Panc1 (cell line): ENCODE results near the gene CLMP. TPM values are rescaled to one million over a fixed set of nuclear protein-coding genes. Genes with fewer than 3 reads are reported as not detected.
"Not testable (repeated sequence)": the region's sequence is repeated elsewhere in the genome, so short reads cannot be mapped to it uniquely, and the experiment has no call there.

Experiments
- ATAC-seq: fragments of 200-7000 bp; cut with Tn5 transposase; 2 replicates; pipeline ENCODE4 v1.9.1; 2020; ENCODE audit warnings: mild to moderate bottlenecking, moderate library complexity
- BruUV-seq: library from RNA; stranded (reverse); fragments of 400-500 nt; replicated peaks from 2 replicates; lab custom pipeline; 2021; lab: Mats Ljungman, UMichigan
- CTCF ChIA-PET: fragments of 300-600 bp; sonication (Branson Sonifier 250); formaldehyde crosslinking; loops from one replicate; lab custom pipeline; 2022; ENCODE audit warnings: antibody characterized with exemption; lab: Charles Lee
- POLR2A ChIA-PET: fragments of 300-600 bp; sonication (Branson Sonifier 250); formaldehyde crosslinking; loops from one replicate; lab custom pipeline; 2022; ENCODE audit warnings: antibody characterized with exemption; lab: Charles Lee
- DNase-seq: peaks from one replicate; pipeline ENCODE4 v3.0.0-alpha.2; 2010; ENCODE audit warnings: low read depth, low spot score
- H3K27ac ChIP-seq: 2 replicates; pipeline ENCODE4 v1.5.1; 2011; ENCODE audit warnings: mild to moderate bottlenecking, low read length, inconsistent platforms
- H3K27me3 ChIP-seq: fragments of 200-500 bp; sonication (Bioruptor generic); 2 replicates; pipeline ENCODE4 v1.6.0; 2014; ENCODE audit warnings: low read length, inconsistent platforms; ENCODE audit not compliant: control insufficient read depth, insufficient read depth
- H3K36me3 ChIP-seq: fragments of 200-500 bp; sonication (Bioruptor generic); 2 replicates; pipeline ENCODE4 v1.5.1; 2014; ENCODE audit warnings: inconsistent platforms, mild to moderate bottlenecking, low read length, moderate library complexity; ENCODE audit not compliant: control insufficient read depth, insufficient read depth
- H3K4me1 ChIP-seq: 2 replicates; pipeline ENCODE4 v1.5.1; 2011; ENCODE audit warnings: inconsistent platforms, mild to moderate bottlenecking, low read length, moderate library complexity; ENCODE audit not compliant: control insufficient read depth, insufficient read depth
- H3K4me3 ChIP-seq, 2 experiments: 2 replicates each; pipeline ENCODE4 v1.5.1; 2011 to 2012; ENCODE audit warnings: low read depth in 2 of 2, low read length in 2 of 2, mild to moderate bottlenecking in 2 of 2, inconsistent platforms in 1 of 2, moderate library complexity in 1 of 2
- H3K9me3 ChIP-seq: fragments of 200-500 bp; sonication (Bioruptor generic); 2 replicates; pipeline ENCODE4 v1.5.1; 2014; ENCODE audit warnings: low read depth, mild to moderate bottlenecking, inconsistent platforms, low read length, moderate library complexity; ENCODE audit not compliant: control insufficient read depth, insufficient read depth
- POLR2AphosphoS5 ChIP-seq: IDR thresholded peaks from 2 replicates; pipeline ENCODE4 v1.6.1; 2012; ENCODE audit warnings: mild to moderate bottlenecking, low read depth, low read length, moderate library complexity
- REST ChIP-seq, 2 experiments: IDR thresholded peaks; 2 replicates each; pipeline ENCODE4 v1.6.1; 2011 to 2012; ENCODE audit warnings: low read depth in 2 of 2, control low read depth in 1 of 2, low read length in 1 of 2, mild to moderate bottlenecking in 1 of 2, moderate library complexity in 1 of 2; ENCODE audit not compliant: insufficient read depth in 1 of 2
- SIN3A ChIP-seq: IDR thresholded peaks from 2 replicates; pipeline ENCODE4 v1.6.1; 2012; ENCODE audit warnings: low read depth, mild to moderate bottlenecking, low read length, moderate library complexity, borderline replicate concordance; ENCODE audit not compliant: insufficient read depth
- TCF7L2 ChIP-seq: IDR thresholded peaks from 2 replicates; pipeline ENCODE4 v1.6.1; 2011; ENCODE audit warnings: mild to moderate bottlenecking, low read depth, low read length, inconsistent platforms
- in situ Hi-C: cut with HindIII; loops from 2 replicates; pipeline ENCODE4 v1.10.0; 2016; ENCODE audit warnings: low sequenced_read_pairs, low pct_unique_long_range_greater_than_20kb
- intact Hi-C: fragments of 100-400 bp; cut with micrococcal nuclease; formaldehyde crosslinking; loops from one replicate; pipeline ENCODE4 v1.10.0; 2022; ENCODE audit not compliant: unreplicated experiment
- total RNA-seq: library from RNA; stranded (reverse); gene quantifications from one replicate; pipeline ENCODE4 v1.2.1, GENCODE V29; 2021; ENCODE audit not compliant: unreplicated experiment
- TF ChIP-seq, protein P1 (sequence below): fragments of 450-650 bp; IDR thresholded peaks from 2 replicates; pipeline ENCODE4 v1.5.1; 2017; ENCODE audit warnings: mild to moderate bottlenecking

CLMP gene
- total RNA-seq, 1 experiment from 2014 or later: 1.5 TPM

- no peak overlapping the region for H3K4me3 ChIP-seq
- no peaks in the 10 kb centered on the region for H3K4me1 ChIP-seq
- H3K36me3 ChIP-seq: no peaks in the 10 kb centered on the region
- intact Hi-C loops: no loop called here
- H3K27ac ChIP-seq: no peak overlapping the region
- BruUV-seq: no TSS peak
- TF ChIP-seq POLR2AphosphoS5 (no peak), REST (IDR thresholded peaks at IDR 0.05; ENCODE audit: insufficient read depth in 1 of 2, low read depth in 2 of 2, low read length in 1 of 2) (no peak), SIN3A (no peak)
- TF ChIP-seq, protein P1, sequence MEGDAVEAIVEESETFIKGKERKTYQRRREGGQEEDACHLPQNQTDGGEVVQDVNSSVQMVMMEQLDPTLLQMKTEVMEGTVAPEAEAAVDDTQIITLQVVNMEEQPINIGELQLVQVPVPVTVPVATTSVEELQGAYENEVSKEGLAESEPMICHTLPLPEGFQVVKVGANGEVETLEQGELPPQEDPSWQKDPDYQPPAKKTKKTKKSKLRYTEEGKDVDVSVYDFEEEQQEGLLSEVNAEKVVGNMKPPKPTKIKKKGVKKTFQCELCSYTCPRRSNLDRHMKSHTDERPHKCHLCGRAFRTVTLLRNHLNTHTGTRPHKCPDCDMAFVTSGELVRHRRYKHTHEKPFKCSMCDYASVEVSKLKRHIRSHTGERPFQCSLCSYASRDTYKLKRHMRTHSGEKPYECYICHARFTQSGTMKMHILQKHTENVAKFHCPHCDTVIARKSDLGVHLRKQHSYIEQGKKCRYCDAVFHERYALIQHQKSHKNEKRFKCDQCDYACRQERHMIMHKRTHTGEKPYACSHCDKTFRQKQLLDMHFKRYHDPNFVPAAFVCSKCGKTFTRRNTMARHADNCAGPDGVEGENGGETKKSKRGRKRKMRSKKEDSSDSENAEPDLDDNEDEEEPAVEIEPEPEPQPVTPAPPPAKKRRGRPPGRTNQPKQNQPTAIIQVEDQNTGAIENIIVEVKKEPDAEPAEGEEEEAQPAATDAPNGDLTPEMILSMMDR: no peak
- ChIA-PET CTCF (no interaction called here), POLR2A (no interaction called here)
- no peaks in the 10 kb centered on the region for H3K27me3 ChIP-seq
- DNase-seq (no peak), ATAC-seq (peak; percentile 44; the same call in 1 of the 2 replicates)
- in situ Hi-C loops: no loop called here
- no peaks in the 10 kb centered on the region for H3K9me3 ChIP-seq
Observed at GRCh38 chr11:123158033-123159003, 36.7 kb downstream of the CLMP start.

- H3K27me3 ChIP-seq: no peaks in the 10 kb centered on the region
- DNase-seq: no peak
- in situ Hi-C loops (no loop called here), intact Hi-C loops (no loop called here)
- ChIA-PET POLR2A (interaction anchor here (1.1 kb wide), 1 partner anchor 10 kb away, joined by 3 read pairs; no protein-coding TSS in a partner anchor), CTCF (no interaction called here)
- TF ChIP-seq POLR2AphosphoS5: no peak
- no peak for TF ChIP-seq TCF7L2
- TF ChIP-seq REST (IDR thresholded peaks at IDR 0.05; ENCODE audit: insufficient read depth in 1 of 2, low read depth in 2 of 2, low read length in 1 of 2): no peak
- no peak for TF ChIP-seq SIN3A
- TF ChIP-seq, protein P1: no peak
- H3K4me3 ChIP-seq: no peak overlapping the region
- no peaks in the 10 kb centered on the region for H3K36me3 ChIP-seq
- no peaks in the 10 kb centered on the region for H3K9me3 ChIP-seq
- no peaks in the 10 kb centered on the region for H3K4me1 ChIP-seq
- ATAC-seq: no peak
- H3K27ac ChIP-seq: no peak overlapping the region
- BruUV-seq: no TSS peak
Observed at GRCh38 chr11:123152951-123153350, 42.1 kb downstream of the CLMP start.

GRCh38 chr11:123152346-123152745, 42.7 kb downstream of the CLMP start:
- H3K4me3 ChIP-seq, H3K36me3 ChIP-seq, ATAC-seq, H3K4me1 ChIP-seq, intact Hi-C loops, H3K27ac ChIP-seq, BruUV-seq, H3K9me3 ChIP-seq, CTCF ChIA-PET, in situ Hi-C loops, H3K27me3 ChIP-seq, DNase-seq: not testable (repeated sequence)
- POLR2A ChIA-PET: interaction anchor here (1.1 kb wide), 1 partner anchor 9 kb away, joined by 3 read pairs; no protein-coding TSS in a partner anchor
